RWPE1 (cell line): Measurements from ENCODE around the gene DTL.

Experiments
- CTCF ChIA-PET: fragments of 350-600 bp; sonication (Branson Sonifier 250); formaldehyde crosslinking; extraction: SDS; loops from one replicate; lab custom pipeline; 2021; lab: Yijun Ruan, JAX
- POLR2A ChIA-PET: fragments of 400-600 bp; formaldehyde crosslinking; extraction: SDS; loops from one replicate; lab custom pipeline; 2020; ENCODE audit warnings: antibody characterized with exemption; ENCODE audit not compliant: low non-redundant PET; lab: Yijun Ruan, JAX
- DNase-seq: peaks from one replicate; pipeline ENCODE4 v3.0.0; 2012; ENCODE audit warnings: low spot score
- H3K27ac ChIP-seq: fragments of 450-650 bp; 2 replicates; pipeline ENCODE4 v1.5.1; 2017
- CTCF ChIP-seq: fragments of 450-650 bp; conservative IDR thresholded peaks from 2 replicates; pipeline ENCODE4 v1.5.1; 2017; ENCODE audit warnings: low read depth, mild to moderate bottlenecking

The DTL gene

GRCh38 chr1:212007178-212007577 is 28.4 kb upstream of the DTL start:
- ChIA-PET CTCF (no interaction called here), POLR2A (no interaction called here)
- DNase-seq = no peak
- TF ChIP-seq CTCF = no peak
- H3K27ac ChIP-seq = no peak overlapping the region

GRCh38 chr1:212007886-212008285 is 27.7 kb upstream of the DTL start:
- no peak for DNase-seq
- no peak for TF ChIP-seq CTCF
- POLR2A ChIA-PET = no interaction called here
- CTCF ChIA-PET = no interaction called here
- H3K27ac ChIP-seq = no peak overlapping the region

- ChIA-PET CTCF (interaction anchor here (0.6 to 1.9 kb wide), 3 partner anchors 15 to 329 kb away, joined by 6 to 8 read pairs (median 7); partner anchors contain the start of gene INTS7), POLR2A (no interaction called here)
- no peak for TF ChIP-seq CTCF
- no peak for DNase-seq
- no peak overlapping the region for H3K27ac ChIP-seq
These were observed 26.0 kb upstream of the DTL start for GRCh38 chr1:212009561-212009960.

- TF ChIP-seq CTCF = no peak
- CTCF ChIA-PET = interaction anchor here (0.6 to 1.9 kb wide), 3 partner anchors 15 to 329 kb away, joined by 6 to 8 read pairs (median 7); partner anchors contain the start of gene INTS7
- no peak overlapping the region for H3K27ac ChIP-seq
- no peak for DNase-seq
- POLR2A ChIA-PET = no interaction called here
These were observed 25.5 kb upstream of the DTL start for GRCh38 chr1:212010004-212010403.

GRCh38 chr1:212012034-212012740 is 23.4 kb upstream of the DTL start:
- TF ChIP-seq CTCF = peak; percentile 97
- CTCF ChIA-PET = interaction anchor here (0.6 to 1.4 kb wide), 5 partner anchors 10 to 413 kb away, joined by 3 to 5 read pairs (median 4); no protein-coding TSS in a partner anchor
- peak; percentile 74 for DNase-seq
- POLR2A ChIA-PET = no interaction called here
- H3K27ac ChIP-seq = no peak overlapping the region

- no peak overlapping the region for H3K27ac ChIP-seq
- no peak for DNase-seq
- no peak for TF ChIP-seq CTCF
- ChIA-PET CTCF (interaction anchor here (0.8 to 1.4 kb wide), 3 partner anchors 12 to 22 kb away, joined by 4 to 5 read pairs (median 4); partner anchors contain the start of genes DTL and INTS7), POLR2A (no interaction called here)
These were observed 21.9 kb upstream of the DTL start for GRCh38 chr1:212013672-212014071.
